Effector memory CD4-positive, alpha-beta T cell (primary cell): ENCODE measurements around the gene FA2H.

ENCODE experiments used
- DNase-seq, 3 donors: peaks; one replicate each; pipeline ENCODE4 v3.0.0-alpha.2; 2020
- H3K27ac ChIP-seq: 2 replicates; pipeline ENCODE4 v1.7.0; 2013; ENCODE audit warnings: mild to moderate bottlenecking, low read length, moderate library complexity; ENCODE audit not compliant: insufficient read depth, poor library complexity, severe bottlenecking
- H3K27me3 ChIP-seq: replicated peaks from 2 replicates; pipeline ENCODE4 v1.7.0; 2013; ENCODE audit warnings: mild to moderate bottlenecking, low read length; ENCODE audit not compliant: insufficient read depth, control insufficient read depth, poor library complexity, severe bottlenecking
- H3K36me3 ChIP-seq: 2 replicates; pipeline ENCODE4 v1.7.0; 2013; ENCODE audit warnings: mild to moderate bottlenecking, low read length, moderate library complexity; ENCODE audit not compliant: control insufficient read depth, insufficient read depth
- H3K4me1 ChIP-seq: 2 replicates; pipeline ENCODE4 v1.7.0; 2013; ENCODE audit warnings: low read length, mild to moderate bottlenecking; ENCODE audit not compliant: control insufficient read depth, insufficient read depth, poor library complexity, severe bottlenecking
- H3K4me3 ChIP-seq: 2 replicates; pipeline ENCODE4 v1.7.0; 2013; ENCODE audit warnings: low read length, low read depth, mild to moderate bottlenecking; ENCODE audit not compliant: insufficient read depth, poor library complexity, severe bottlenecking
- H3K9me3 ChIP-seq: 2 replicates; pipeline ENCODE4 v1.7.0; 2013; ENCODE audit warnings: mild to moderate bottlenecking, low read length, moderate library complexity; ENCODE audit not compliant: control insufficient read depth

FA2H gene

DNA sequence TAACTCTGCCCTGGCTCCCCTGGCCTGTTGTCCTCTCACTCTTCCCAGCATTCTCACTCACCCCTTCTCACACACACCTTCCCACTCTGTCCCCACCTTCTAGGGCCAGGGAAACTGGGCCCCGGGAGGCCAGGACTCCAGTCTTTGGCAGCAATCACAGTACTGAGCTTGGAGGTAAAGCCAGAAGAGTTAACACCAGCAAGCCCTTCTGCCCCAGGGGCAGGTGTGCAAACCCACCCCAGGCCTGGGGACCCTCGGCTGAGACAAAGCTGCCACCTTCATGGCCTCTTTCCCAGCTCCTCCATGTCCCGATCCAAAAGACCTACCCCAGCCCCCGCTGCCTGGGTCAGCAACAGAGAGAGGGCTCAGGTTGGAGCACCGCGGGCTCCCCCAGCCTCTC lies 37.1 kb downstream of the FA2H start:
- no peak for DNase-seq
- no peak overlapping the region for H3K27ac ChIP-seq
- H3K27me3 ChIP-seq, result no peaks in the 10 kb centered on the region
- H3K4me1 ChIP-seq, result no peaks in the 10 kb centered on the region
- no peaks in the 10 kb centered on the region for H3K36me3 ChIP-seq
- no peak overlapping the region for H3K4me3 ChIP-seq
- H3K9me3 ChIP-seq, result no peaks in the 10 kb centered on the region

DNA sequence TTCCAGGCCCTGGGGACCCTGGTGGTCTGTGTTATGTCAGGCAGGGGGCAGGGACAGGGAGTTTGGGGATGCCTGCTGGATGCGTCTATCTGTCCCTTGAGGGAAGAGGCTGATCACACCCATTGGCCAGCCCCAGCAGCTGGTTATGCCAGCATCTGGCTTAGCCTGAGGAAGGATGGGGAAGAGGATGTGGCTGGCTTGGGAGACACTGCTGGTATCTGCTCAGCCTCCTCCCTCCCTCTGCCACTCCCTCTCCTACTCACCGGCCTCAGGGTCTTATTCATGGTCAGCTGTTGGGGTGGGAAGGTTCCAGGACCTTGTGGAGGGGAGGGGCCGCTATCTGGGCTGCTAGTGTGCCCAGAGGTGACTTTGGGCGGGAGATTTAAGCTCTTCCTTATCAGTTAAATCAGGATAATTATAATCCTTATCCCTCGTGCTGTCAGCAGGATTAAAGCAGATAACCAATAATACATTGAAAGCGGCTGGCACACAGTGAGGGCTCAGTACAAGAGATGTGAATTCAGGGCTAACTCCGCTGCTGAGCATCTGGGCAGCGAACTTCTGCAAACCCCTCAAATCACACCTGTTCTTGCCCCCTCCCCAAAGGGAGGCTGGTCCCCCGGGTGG lies 38.0 kb downstream of the FA2H start:
- H3K4me1 ChIP-seq, result no peaks in the 10 kb centered on the region
- H3K27me3 ChIP-seq, result no peaks in the 10 kb centered on the region
- no peak overlapping the region for H3K4me3 ChIP-seq
- no peak for DNase-seq
- H3K27ac ChIP-seq, result no peak overlapping the region
- H3K9me3 ChIP-seq, result no peaks in the 10 kb centered on the region
- H3K36me3 ChIP-seq, result no peaks in the 10 kb centered on the region

DNA sequence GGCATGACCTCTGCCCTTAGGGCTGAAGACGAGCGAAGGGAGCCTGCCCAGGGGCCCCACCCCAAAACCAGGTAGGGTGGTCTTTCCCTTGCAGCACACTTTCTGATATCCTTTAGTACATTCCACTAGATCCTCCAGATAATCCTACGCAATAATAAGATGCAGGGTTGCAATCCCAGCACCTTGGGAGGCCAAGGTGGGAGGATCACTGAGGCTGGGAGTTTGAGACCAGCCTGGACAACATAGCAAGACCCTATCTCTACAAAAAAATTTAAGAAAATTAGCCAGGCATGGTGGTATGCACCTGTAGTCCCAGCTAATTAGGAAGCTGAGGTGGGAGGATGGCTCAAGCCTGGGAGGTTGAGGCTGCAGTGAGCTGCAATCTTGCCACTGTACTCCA lies 39.1 kb downstream of the FA2H start:
- DNase-seq, result no peak
- Histone ChIP-seq H3K27me3 (no peaks in the 10 kb centered on the region), H3K9me3 (no peaks in the 10 kb centered on the region), H3K4me3 (no peak overlapping the region), H3K27ac (no peak overlapping the region), H3K36me3 (no peaks in the 10 kb centered on the region), H3K4me1 (no peaks in the 10 kb centered on the region)

DNA sequence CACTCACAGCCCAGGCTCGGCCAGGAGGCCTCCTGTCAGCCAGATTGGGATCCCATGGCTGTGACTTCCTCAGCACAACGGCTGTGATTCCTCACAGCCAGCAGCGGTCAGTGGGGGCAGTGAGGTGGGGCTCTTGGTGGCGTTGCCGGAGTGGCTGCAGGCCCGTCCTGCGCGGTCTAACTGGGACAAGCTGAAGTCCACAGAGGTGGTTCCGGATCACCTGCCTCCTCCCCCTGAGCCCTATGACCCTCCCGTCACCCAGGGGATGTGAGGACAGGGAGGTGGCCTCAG lies 39.5 kb downstream of the FA2H start:
- Histone ChIP-seq H3K4me3 (no peak overlapping the region), H3K9me3 (no peaks in the 10 kb centered on the region), H3K36me3 (no peaks in the 10 kb centered on the region), H3K27me3 (no peaks in the 10 kb centered on the region), H3K4me1 (no peaks in the 10 kb centered on the region), H3K27ac (no peak overlapping the region)
- DNase-seq, result no peak

DNA sequence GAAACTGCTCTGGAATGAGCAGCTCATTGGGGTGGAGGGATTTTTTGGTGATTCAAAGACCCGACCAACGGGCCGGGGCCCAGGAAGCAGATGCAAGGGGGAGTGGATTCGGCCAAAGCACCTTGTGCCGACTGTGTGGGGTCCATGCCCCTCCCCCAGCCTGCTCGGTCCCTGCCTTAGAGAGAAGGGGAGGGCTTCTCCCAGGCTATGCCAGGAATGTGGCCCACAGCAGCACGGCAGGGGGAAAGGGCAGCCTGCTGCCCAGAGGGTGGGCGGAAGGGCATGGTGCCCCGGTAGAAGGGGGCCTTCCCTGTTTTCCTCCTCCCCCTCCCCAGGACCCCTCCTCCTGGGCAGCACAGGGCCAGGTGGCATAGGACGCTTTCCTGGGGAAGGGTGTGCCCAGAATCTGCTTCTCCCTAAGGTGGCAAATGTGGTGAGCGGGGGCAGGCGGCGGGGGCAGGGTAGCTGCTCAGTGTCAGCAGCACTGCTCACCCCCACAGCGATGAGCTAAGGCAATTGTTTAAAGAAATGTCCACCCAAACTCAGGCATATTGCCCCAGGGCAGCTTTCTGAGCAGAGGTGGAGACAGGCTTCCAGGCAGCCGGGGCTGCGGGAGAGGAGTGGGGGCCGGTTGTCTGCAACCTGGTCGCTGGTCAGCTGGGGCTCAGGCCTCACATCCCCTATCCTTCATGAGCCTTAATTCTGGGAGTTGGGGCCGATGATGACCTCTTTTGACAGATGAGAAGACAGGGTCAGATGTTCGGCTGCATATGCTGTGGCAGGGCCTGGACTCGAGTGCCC lies 40.1 kb downstream of the FA2H start:
- Histone ChIP-seq H3K36me3 (no peaks in the 10 kb centered on the region), H3K4me3 (no peak overlapping the region), H3K9me3 (no peaks in the 10 kb centered on the region), H3K4me1 (no peaks in the 10 kb centered on the region), H3K27me3 (no peaks in the 10 kb centered on the region), H3K27ac (no peak overlapping the region)
- DNase-seq, result no peak

DNA sequence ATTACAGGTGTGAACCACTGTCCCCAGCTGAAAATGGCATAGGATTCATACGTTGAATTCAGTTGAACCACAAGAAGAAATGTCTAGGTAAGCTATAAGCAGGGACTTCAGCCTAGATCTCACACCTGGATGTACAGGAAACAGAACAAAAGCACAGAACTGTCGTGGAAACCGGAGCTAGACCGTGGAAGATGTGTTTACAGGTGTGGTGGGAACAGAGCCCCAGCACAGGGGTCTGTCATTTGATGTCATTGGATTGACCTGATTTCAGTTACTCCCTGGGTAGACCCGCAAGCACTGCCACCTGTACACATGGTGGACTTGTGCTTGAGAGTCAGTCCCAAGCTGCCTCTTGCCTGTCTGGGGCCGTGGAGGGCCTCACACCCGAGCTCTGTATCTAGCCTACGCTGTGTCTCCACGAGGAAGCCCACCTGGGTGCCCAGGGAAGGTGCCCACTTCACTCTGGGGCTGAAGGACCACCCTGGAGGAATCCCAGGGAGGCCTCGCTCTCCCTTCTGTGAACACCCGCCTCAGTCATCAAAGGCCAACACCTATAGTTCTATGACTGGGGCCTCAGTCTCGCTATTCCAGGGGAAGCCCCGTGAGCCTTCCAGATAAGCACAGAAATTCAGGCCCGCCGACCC lies 41.8 kb downstream of the FA2H start:
- DNase-seq, result no peak
- Histone ChIP-seq H3K4me1 (no peaks in the 10 kb centered on the region), H3K27me3 (no peaks in the 10 kb centered on the region), H3K27ac (no peak overlapping the region), H3K9me3 (no peaks in the 10 kb centered on the region), H3K4me3 (no peak overlapping the region), H3K36me3 (no peaks in the 10 kb centered on the region)

DNA sequence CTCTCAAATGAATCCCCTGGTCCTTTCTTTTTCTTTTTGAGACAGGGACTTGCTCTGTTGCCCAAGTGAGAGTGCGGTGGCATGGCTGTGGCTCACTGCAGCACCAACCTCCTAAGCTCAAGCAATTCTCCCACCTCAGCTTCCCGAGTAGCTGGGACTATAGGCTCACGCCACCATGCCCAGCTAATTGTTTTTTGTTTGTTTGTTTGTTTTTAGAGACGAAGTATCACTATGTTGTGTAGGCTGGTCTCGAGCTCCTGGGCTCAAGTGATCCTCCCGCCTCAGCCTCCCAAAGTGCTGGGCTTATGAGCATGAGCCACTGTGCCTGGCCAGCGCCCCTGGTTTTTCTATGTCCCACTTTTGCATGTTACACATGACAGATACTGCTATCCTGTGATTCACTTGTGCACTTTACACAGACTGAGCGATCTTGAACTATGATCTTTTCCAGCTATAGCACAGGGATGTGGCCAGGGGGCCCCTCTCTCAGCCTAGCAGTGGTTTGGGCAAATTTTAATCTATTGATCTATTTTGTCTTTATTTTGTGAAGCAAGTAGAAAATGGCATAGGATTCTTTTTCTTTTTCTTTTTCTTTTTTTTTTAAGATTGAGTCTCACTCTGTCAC lies 42.7 kb downstream of the FA2H start:
- H3K36me3 ChIP-seq, result no peaks in the 10 kb centered on the region
- no peak overlapping the region for H3K4me3 ChIP-seq
- H3K27ac ChIP-seq, result no peak overlapping the region
- no peak for DNase-seq
- H3K27me3 ChIP-seq, result no peaks in the 10 kb centered on the region
- no peaks in the 10 kb centered on the region for H3K9me3 ChIP-seq
- no peaks in the 10 kb centered on the region for H3K4me1 ChIP-seq

DNA sequence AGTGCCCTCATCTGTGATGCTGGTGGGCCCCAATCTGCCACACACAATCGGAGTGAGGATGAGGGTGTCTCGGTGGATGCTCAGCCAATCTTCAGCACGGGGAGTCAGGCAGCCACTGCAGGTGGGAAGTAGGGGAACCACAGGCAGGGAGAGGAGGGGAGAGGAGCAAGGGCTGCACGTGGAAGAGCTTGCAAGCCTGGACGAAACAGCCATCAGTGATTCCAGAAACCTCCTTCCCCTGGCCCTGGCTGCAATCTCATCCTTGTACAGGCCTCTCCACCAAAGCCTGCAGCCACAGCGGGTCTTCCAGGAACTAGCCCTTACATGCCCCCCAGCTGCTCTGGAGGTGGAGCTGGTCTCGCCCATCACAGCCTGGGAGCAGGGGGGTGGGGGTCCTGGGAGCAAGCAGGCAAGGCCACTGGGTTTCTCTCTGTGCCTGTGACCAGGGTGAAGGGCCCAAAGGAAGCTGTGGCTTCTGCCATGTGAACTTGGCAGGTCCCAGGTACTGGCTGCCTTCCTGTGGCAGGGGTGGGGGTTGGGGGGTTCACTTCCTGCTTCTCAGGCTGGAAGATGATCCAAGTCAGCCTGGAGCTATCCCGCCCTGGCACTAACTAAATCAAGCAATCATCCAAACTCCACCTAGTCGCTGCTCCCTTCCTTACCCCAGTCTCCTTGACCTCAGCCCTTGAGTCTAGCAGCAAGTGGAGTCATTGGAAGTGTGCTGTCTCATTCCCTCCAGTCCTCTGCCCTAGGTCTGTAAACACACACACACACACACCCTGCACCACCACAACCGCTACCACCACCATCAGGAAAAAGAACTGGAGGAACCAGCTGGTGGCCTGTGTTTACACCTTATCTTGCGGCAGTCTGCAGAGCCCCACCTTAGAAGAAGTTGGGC lies 44.6 kb downstream of the FA2H start:
- DNase-seq, result no peak
- Histone ChIP-seq H3K4me3 (no peak overlapping the region), H3K4me1 (no peaks in the 10 kb centered on the region)

DNA sequence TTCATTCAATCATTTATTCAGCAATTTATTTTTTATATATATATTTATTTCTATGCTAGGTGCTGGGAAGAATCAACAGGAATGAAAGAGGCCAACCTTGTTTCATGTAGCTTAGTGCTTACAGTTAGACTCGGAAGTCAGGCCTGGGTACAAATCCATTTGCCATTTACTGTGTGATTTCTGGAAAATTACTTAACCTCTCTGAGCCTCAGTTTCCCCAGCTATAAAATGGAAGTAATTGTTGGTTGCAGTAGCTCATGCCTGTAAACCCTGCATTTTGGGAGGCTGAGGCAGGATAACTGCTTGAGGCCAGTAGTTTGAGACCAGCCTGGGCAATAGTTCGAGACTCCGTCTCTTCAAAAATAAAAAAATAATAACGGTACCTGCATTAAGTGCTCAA lies 46.7 kb downstream of the FA2H start:
- no peaks in the 10 kb centered on the region for H3K9me3 ChIP-seq
- no peaks in the 10 kb centered on the region for H3K27me3 ChIP-seq
- no peaks in the 10 kb centered on the region for H3K36me3 ChIP-seq
- no peak overlapping the region for H3K27ac ChIP-seq
- H3K4me3 ChIP-seq, result no peak overlapping the region
- no peak for DNase-seq
- H3K4me1 ChIP-seq, result no peaks in the 10 kb centered on the region

More for the DNA sequence above, 44.6 kb downstream of the FA2H start:
- no peaks in the 10 kb centered on the region for H3K27me3 ChIP-seq
- no peaks in the 10 kb centered on the region for H3K36me3 ChIP-seq
- no peaks in the 10 kb centered on the region for H3K9me3 ChIP-seq
- no peak overlapping the region for H3K27ac ChIP-seq
